ENCODE results near the gene UBFD1.
"Not testable (repeated sequence)": the region's sequence is repeated elsewhere in the genome, so short reads cannot be mapped to it uniquely, and the experiment has no call there.

UBFD1 gene

DNA sequence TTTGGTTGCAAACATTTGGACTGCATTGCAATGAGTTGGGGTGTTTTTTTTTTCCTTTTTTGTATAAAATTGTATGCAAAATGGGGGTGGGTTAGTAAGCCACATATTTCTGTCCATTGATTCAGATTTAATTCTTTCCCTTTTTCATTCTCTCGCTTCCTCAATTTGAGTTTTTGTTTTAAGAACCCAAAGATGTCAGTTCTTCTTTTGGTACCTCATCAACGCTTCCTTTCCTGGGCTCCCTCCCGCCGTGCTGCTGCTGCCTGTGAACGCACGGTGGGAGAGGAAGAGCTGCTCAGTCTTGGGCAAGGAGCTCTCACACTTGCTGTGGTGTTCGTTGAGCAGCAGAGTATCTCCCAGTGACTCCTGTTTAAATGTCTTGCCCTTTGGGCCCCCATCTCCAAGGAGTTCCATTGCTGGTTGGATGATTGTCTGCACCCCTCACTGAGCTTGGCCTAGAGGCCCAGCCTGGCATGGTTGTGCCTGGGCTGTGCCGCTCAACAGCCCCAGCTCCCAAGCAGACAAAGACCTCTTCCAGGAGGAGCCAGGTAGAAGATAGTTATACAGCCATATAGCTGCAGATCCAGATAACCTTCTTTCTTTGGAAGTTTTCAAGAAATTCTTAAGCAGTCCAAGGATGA, 13.6 kb downstream of the UBFD1 start:
- no peak for DNase-seq

DNA sequence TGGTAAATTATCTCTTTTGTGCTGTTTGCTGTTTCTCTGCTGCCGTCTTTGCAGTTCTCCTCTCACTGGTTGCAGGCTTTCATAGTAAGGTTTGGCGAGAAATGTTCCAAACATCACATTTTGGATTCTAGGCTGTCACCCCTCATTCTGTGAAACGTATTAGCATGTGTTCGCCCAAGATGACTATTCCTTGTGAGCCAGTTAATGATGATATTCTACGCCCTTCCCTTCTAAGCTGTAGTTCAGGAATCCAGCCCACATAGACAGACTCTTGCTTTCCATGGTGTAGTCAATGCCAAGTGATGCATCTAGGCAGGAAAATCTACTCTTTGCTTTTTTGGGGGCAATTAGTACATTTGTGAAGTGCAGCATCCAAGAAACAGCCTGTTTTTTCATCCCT, 14.4 kb downstream of the UBFD1 start:
- no peak for DNase-seq

DNA sequence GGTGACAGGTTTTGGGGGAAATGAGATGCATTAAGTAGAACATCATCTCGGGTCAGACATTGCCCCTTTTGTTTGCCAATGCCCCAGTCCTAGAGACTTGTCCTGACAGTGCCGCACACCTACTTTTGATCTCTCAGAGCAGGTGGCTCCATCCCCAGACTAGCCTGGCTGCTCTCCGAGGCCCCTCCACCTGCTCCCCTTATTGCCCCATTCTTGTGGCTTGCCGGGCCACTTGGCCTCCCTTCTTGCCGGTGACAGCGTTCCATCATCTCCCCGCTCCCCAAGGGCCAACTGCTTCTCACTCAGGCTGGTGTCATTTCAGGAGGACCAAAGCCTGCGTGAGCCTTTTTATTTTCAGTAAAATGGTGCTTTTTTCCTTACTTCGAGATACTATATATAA, 14.9 kb downstream of the UBFD1 start:
- no peak for DNase-seq

DNA sequence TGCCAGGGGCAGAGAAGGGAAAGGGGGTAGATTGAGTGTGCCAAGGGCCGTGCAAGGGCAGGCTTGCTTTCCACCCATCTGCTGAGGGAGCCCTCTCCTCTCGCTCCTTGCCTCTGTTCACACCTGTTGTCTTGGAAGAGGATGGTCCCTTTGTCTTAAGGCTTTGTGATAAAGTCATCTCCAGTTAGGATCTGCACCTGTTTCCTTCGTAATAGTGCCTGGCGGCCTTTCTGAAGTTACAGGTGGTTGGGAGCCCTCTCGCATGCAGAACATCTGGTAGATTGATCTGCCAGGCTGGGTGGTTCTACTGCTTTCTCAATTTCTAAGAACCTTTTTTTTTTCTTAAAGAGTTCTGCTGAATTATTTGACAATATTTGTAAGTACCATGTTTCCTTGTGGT, 16.3 kb downstream of the UBFD1 start:
- no peak for DNase-seq

DNA sequence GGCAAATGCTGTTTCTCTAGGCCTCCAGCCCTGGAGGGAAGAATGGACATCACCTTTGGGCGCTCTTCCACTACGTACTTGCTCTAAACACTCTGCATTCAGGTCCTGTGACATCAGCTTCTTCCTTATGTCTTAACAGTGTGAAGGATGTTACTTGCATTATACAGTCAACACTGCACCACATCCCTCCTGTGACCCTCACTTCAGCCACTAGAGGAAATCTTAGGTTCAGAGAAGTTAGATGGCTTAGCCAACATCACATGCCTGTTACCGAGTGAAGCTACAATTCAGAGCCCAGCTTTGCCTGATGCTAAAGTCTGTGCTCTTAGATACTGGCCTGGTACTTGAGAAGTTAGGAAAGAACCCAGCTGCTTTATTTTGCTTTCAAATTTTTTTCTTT, 18.3 kb downstream of the UBFD1 start:
- no peak for DNase-seq

DNA sequence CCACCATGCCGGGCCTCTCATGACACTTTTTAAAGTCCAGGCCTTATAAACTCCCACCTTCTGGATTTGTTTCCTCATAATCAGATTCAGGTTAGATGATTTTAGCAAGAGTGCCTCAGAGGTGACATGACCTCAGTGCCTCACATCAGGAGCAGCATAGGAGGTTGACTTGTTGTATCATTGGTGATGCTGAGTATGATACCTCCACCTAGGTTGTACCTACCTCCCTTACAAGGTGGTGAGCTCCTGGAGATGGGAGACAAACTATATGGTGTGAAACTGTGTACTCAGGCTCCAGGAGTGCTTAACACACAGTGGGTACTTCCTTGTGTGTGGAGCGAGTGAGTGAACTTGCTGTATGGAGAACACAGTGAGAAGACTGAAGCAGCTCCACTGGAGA, 20.0 kb downstream of the UBFD1 start:
- DNase-seq = no peak

DNA sequence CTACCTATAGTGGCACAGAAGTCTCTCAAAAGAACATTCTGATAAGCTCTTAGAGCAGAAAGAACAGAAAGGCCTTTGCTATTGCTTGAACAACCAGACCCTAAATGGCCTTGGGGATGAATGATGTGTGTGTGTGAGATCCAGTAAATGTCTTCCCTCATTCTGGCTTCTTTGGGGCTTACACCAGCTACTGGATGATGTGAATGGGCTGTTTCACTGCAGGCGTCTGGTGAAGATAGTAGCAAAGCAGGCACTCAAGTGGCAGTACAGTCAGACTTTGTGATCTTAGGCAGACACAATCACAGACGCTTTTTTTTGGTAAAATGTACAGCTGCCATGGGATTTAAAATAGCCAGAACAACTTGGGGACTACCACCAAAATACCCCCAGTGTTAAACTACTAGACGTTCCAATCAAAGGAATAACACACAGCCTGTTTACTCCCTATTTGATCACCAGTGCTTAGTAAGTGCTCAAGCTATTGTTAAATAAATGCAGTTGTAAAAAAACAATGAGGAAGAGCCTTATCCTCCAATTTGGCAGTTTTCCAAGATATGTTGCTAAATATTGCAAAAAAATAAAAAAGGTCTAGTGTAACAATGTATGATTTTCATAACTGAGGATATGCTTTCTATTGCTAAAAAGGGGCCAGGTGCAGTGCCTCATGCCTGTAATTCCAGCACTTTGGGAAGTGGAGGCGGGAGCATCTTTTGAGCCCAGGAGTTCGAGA, 20.7 kb downstream of the UBFD1 start:
- no peak for DNase-seq

DNA sequence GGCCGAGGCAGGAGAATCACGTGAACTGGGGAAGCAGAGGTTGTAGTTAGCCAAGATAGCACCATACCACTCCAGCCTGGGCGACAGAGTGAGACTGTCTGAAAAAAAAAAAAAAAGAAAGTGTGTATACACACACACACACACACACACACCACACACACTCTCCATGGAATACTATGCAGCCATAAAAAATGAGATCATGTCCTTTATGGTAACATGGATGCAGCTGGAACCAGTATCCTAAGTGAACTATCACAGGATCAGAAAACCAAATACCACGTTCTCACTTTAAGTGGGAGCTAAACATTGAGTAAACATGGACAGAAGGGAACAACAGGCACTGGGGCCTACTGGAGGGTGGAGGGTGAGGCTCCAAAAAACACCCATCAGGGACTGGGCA, 21.8 kb downstream of the UBFD1 start:
- no peak for DNase-seq

DNA sequence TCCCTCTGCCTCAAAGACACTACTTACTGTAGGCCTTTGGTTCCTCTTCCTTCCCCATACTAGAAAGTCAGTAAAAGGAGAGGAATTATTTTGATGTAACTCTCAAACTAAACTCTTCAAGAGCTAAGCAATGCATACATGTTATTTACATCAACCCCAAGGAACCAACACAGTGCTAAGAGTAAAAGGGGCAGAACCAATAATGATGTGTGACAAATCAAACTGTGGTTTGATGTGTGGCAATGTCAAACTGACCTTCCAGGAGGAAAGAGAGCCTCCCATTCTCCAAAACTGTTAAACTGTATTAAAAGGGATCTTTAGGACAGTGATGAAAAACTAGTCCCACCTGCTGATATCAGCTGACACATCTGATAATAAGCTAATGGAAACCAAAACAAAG, 22.9 kb downstream of the UBFD1 start:
- no peak for DNase-seq

DNA sequence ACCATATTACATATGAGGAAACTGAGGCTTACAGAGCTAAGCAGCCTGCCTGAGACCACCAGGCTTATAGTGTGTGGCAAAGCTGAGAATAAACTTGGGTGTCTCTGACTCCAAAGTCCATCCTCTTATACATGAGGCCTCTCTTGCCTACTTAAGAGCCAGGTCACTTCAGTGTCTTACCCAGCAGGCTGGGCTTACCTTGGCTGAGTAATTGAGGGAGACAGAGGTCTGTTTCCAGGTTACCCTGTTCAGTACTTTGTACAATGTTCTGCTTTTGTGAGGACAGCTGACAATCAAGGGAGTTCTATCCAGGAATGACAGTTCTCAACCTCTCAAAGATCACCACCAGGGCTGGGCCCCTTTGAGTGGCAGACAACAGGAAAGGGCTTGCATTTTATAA, 24.2 kb downstream of the UBFD1 start:
- no peak for DNase-seq

DNA sequence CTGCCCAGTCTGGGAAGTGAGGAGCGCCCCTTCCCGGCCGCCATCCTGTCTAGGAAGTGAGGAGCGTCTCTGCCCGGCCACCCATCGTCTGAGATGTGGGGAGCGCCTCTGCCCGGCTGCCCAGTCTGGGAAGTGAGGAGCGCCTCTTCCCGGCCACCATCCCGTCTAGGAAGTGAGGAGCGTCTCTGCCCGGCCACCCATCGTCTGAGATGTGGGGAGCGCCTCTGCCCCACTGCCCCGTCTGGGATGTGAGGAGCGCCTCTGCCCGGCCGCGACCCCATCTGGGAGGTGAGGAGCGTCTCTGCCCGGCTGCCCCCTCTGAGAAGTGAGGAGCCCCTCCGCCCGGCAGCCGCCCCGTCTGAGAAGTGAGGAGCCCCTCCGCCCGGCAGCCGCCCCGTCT, 25.7 kb downstream of the UBFD1 start:
- DNase-seq = not testable (repeated sequence)

DNA sequence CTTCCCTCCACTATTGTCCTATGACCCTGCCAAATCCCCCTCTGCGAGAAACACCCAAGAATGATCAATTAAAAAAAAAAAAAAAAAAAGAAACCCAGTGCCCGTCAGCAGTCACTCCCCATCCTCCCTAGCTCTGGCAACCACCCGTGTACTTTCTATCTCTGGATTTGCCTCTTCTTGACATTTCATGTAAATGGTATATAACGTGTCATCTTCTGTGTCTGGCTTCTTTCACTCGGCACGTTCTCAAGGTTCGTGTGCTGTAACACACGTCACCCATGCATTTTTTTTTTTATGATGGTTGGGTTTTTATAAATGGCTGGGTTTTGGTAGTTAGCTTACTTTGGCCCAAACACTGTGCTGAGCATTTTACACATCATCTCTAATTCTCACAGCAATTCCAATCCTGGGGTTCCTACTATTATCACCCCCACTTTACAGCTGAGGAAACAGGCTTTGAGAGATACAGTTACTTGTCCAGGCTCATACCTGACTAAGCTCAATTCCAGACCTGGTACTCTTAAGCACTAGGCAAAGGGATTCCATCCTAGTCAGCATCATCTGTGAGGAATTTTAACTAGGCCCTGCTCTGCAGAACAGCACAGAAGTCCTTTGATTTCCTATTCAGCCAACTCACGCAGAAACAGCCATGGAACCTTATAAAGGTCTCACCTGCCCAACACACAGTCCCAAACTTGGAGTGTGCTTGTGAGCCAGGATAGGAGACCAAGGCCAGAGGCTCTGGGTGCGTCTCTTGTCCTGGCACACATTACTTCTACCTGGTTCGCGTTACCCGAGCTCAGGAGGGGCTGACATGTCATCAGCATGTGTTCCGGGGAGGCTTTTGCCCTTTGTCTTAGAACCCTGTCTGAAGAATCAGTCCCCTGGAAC, 26.9 kb downstream of the UBFD1 start:
- no peak for DNase-seq

DNA sequence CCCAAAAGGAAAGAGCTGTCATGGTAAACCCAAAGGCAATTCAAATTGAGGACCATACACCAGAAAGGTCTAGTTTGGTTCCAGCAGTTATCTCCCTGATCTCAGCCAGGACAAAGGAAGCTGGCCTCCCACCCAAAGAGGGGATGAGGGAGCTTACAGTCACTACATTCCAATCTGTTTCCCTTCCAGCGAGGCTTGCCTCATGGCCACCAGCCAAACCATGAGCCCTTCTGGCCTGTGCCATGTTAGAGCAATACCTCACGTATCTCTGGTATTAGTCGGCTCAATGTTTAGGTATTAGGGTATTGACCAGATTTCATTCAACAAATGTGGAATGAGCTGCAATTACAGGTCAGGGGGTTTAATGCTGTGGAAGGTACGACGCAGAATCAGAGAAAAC, 30.2 kb downstream of the UBFD1 start:
- DNase-seq = no peak

DNA sequence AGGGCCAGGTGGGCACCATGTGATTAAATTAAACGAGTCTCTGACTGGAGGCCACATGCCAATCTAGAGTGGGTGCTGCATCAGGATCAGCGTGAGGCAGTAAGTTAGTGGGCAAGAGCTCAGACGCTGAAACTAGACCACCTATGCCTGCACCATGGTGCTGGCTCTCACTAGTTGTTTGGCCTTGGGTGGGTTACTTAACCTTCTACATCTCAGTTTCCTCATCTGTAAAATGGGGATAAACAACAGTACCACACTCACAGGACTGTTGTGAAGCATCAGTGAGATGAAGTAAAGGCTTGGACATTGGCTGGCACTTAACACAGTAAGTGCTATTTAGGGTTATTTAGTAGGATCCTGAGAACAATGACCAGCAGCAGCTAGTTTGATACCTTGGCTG, 32.7 kb downstream of the UBFD1 start:
- DNase-seq = no peak

DNA sequence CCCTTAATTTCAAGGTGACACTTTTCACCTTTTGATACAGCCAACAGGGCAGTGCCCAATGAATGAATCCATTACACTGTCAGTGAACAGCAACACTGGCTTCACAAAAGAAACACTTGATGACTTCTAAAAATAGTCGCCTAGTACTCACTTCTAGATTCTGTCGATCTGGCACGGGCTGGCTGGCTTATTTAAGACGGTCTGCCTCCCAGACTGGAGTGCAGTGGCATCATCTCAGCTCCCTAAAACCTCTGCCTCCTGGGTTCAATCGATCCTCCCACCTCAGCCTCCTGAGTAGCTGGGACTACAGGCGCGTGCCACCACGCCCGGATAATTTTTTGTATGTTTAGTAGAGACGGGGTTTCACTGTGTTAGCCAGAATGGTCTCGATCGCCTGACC, 36.7 kb downstream of the UBFD1 start:
- no peak for DNase-seq

DNA sequence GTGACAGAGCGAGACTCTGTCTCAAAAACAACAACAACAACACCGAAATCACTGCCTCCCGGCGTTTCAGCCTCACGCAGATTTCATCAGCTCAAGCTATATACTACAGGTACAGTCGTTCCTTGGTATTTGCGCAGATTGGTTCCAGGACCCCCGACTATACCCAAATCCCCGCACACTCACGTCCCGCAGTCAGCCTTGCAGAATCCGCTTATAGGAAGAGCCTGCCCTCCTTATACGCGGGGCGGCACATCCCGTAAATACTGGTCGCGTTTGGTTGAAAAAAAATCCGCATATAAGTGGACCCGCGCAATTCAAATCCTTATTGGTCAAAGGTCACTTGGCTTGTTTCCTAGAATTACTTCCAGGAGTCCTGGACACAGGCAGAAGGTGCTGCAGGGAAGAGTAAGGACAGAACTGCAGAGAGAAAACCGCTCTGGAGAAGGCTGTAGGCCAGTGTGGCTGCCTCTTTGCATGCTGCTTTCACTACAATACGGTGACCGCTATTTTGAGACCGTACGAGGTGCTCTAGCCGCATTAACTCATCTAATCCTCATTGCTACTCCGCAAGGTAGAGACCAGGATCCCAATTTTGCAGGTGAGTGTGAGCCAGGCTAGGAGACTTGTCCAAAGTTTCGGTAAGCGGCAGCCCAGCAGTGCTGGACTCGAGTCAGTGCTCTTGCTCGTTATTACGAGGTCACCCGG, 37.9 kb downstream of the UBFD1 start:
- DNase-seq = no peak

DNA sequence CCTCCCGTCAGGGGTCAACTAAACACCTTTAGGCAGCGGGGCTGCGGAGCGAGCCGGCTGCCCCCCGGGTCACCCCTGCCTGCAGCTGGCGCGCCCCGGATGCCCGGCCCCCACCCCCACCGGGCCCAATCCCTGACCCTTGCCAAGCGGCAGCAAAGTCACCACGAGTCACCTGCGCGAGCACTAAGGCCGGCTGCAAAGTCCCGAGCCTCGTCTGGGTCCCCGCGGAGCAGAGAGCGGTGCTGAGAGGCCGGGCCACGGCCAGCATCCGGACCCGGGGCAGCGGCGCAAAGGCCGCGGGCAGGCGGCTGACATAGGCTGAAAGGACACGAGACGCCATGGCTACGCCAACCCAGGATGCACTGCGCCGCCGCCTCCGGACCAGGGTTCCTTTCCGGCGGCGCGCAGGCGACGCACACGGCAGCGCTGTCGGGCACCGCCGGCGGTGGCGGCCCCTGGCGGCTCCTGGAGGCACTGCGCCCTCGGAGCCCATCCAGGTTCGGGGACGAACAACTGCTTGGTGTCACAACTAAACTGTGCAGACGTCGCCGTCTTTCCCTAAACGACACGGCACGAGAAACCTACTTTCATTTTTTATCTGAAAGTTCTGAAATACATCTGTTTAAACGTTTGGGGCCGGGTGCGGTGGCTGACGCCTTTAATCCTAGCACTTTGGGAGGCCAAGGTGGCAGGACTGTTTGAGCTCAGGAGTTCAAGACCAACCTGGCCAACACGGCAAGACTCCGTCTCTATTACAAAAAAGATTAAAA, 38.6 kb downstream of the UBFD1 start, which contains the start of gene NDUFAB1:
TSS of gene NDUFAB1 (minus strand) at position 366 of the 770 bp plus-strand sequence. CDS start at position 340, 26 bp downstream.
- DNase-seq = peak; percentile 41 to 73

DNA sequence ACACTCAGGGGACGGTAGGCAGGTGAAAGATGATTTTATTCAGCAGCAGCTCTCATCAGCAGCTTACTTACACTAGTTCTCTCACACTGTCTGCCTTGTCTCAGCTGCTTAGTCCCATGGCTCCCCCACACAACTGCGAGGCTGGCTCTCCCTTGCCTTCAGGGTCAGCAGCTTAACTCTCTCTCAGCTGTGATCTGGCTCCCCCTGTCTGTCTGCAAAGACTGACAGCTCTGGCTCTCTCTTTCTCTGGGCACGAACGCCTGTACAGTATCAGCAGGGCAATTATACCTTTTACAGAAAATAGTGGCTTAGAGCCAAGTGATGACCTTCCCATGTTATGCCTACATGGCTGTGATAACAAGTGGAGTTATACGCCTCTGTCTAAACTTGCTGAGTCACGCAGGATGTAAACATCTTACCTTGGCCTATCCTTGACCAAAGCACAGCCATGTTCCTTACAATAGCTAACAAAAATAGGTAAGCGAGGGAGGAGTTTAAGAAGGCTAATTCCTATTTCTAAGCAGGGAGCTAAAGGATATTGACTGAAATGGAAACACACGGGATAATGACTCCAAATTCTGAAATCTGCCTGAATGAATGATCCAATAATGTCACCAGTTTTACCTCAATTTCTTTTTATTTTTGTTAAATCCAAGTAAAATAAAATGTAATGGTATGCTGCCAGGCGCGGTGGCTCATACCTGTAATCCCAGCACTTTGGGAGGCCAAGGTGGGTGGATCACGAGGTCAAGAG, 39.7 kb downstream of the UBFD1 start:
- no peak for DNase-seq

DNA sequence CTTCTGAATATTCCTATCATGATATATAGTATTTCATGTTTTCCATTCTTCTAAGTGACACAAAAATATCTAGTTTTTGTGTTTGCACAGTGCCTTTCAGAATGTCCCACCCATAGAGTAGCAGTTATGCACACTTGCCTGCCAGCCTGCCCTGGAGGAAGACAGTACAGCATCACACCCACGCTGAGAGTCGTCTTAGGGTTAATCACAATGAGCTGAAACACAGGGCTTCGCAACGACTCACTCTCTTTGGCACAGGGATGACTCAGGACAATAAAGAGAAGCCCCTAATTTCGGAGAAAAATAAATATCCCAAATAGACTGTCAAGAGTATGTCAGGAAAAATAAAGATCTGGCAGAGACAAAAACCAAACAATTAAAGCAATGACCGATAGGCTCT, 50.2 kb downstream of the UBFD1 start:
- DNase-seq = no peak

DNA sequence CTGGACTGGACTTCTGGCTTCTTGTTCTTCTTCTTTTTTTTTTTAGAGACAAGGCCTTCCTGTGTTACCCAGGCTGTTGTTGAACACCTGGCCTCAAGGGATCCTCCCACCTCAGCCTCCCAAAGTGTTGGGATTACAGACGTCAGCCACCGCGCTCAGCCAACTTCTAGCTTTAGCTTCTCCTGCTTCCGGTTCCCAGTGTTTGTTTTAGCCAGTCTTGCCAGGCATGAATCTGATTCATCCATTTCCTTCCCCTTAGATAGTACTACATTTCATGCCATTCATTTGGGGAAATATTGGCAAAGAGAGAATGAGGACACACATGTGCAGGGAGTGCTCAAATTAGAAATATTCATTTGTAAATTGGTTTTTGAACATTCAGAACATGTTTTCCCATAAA, 50.7 kb downstream of the UBFD1 start:
- DNase-seq = no peak

DNA sequence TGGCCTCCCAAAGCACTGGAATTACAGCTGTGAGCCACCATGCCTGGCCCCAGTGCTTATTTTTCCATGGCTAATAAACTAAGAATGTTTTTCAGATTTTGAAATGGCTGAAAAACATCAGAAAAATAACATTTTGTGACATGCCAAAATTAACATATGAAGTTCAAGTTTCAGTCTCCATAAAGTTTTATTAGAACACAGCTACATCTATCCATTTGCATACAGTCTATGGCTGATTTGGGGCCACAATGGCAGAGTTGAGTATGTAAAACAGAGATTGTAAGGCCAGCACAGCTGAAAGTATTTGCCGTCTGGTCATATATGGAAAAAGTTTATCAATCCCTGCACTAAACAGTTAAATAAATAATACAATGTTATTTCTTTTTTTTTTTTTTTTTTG, 52.4 kb downstream of the UBFD1 start:
- no peak for DNase-seq

DNA sequence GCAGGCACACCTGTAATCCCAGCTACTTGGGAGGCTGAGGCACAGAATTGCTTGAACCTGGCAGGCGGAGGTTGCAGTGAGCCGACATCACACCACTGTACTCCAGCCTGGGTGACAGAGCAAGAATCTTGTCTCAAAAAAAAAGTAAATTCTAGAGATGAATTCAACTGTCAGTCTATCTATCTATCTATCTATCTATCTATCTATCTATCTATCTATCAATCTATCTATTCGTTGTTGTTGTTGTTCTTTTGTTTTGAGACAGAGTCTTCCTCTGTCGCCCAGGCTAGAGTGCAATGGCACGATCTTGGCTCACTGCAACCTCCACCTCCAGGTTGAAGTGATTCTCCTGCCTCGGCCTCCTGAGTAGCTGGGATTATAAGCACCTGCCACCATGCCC, 53.4 kb downstream of the UBFD1 start:
- not testable (repeated sequence) for DNase-seq
